GM23248 (cell line): ENCODE data around the gene KCNMB3. TPM values are rescaled to one million over a fixed set of nuclear protein-coding genes. Genes with fewer than 3 reads are reported as not detected.

ENCODE experiments used
- DNase-seq: peaks from one replicate; pipeline ENCODE4 v3.0.0-alpha.2; 2015
- H2AFZ ChIP-seq: fragments of 200-600 bp; sonication (generic); 2 replicates; pipeline ENCODE4 v1.6.1; 2016; ENCODE audit warnings: antibody characterized with exemption
- H3F3A ChIP-seq: fragments of 200-600 bp; sonication (generic); 2 replicates; pipeline ENCODE4 v1.6.1; 2016; ENCODE audit warnings: mild to moderate bottlenecking, antibody characterized with exemption, mixed run types; ENCODE audit not compliant: insufficient read depth
- H3K27ac ChIP-seq: fragments of 200-600 bp; sonication (generic); 2 replicates; pipeline ENCODE4 v1.5.1; 2016; ENCODE audit warnings: mild to moderate bottlenecking
- H3K27me3 ChIP-seq: fragments of 200-600 bp; sonication (generic); replicated peaks from 2 replicates; pipeline ENCODE4 v1.6.1; 2016; ENCODE audit warnings: mild to moderate bottlenecking; ENCODE audit not compliant: insufficient read depth
- H3K36me3 ChIP-seq: fragments of 200-600 bp; sonication (generic); 2 replicates; pipeline ENCODE4 v1.6.1; 2016; ENCODE audit warnings: low read depth, mild to moderate bottlenecking
- H3K4me1 ChIP-seq: fragments of 200-600 bp; sonication (generic); 2 replicates; pipeline ENCODE4 v1.6.1; 2016; ENCODE audit warnings: mild to moderate bottlenecking; ENCODE audit not compliant: insufficient read depth
- H3K4me2 ChIP-seq: fragments of 200-600 bp; sonication (generic); one replicate; pipeline ENCODE4 v1.6.1; 2016; ENCODE audit warnings: mild to moderate bottlenecking; ENCODE audit not compliant: unreplicated experiment
- H3K4me3 ChIP-seq: fragments of 200-600 bp; sonication (generic); 2 replicates; pipeline ENCODE4 v1.5.1; 2016; ENCODE audit warnings: mild to moderate bottlenecking
- H3K79me2 ChIP-seq: fragments of 200-600 bp; sonication (generic); 2 replicates; pipeline ENCODE4 v1.6.1; 2016; ENCODE audit warnings: mild to moderate bottlenecking; ENCODE audit not compliant: insufficient read depth
- H3K9ac ChIP-seq: fragments of 200-600 bp; sonication (generic); 2 replicates; pipeline ENCODE4 v1.6.1; 2016; ENCODE audit warnings: mild to moderate bottlenecking
- H3K9me2 ChIP-seq: fragments of 200-600 bp; sonication (generic); 2 replicates; pipeline ENCODE4 v1.6.1; 2016; ENCODE audit warnings: mixed run types, mild to moderate bottlenecking, moderate library complexity; ENCODE audit not compliant: insufficient read depth
- H3K9me3 ChIP-seq: fragments of 200-600 bp; sonication (generic); one replicate; pipeline ENCODE4 v1.6.1; 2017; ENCODE audit warnings: low read depth
- H4K20me1 ChIP-seq: fragments of 200-600 bp; sonication (generic); 2 replicates; pipeline ENCODE4 v1.6.0; 2016; ENCODE audit not compliant: insufficient read depth
- EZH2 ChIP-seq: fragments of 200-600 bp; sonication (generic); IDR thresholded peaks from 2 replicates; pipeline ENCODE4 v1.6.1; 2018; ENCODE audit warnings: antibody characterized with exemption, mild to moderate bottlenecking; ENCODE audit not compliant: insufficient read depth, poor library complexity, severe bottlenecking
- EZH2phosphoT487 ChIP-seq: fragments of 200-600 bp; sonication (generic); IDR thresholded peaks from 2 replicates; pipeline ENCODE4 v1.6.1; 2018; ENCODE audit warnings: antibody characterized with exemption, moderate library complexity, mild to moderate bottlenecking, low read depth; ENCODE audit not compliant: insufficient read depth
- whole genome bisulfite sequencing, 2 experiments: methylation state at CpG; one replicate each; pipeline ENCODE4 v1.1.6; 2015 to 2017; ENCODE audit warnings: low lambda C conversion rate in 2 of 2, low coverage in 1 of 2; ENCODE audit errors: missing lambda C conversion rate in 2 of 2; 5-methylcytosine and 5-hydroxymethylcytosine counted together
- in situ Hi-C: fragments of 300-500 bp; cut with MboI; formaldehyde crosslinking; loops from 2 replicates; pipeline ENCODE4 v1.15.0; 2020
- polyA plus RNA-seq: library from polyadenylated mRNA; unstranded; fragments of >200 nt; fragmentation: Nextera tagmentation; extraction: Ambion mirVana; gene quantifications from 2 replicates; pipeline ENCODE4 v1.2.1, GENCODE V29; 2016
- total RNA-seq: library from RNA; depleted of rRNA; stranded (reverse); fragments of >200 nt; shearing (Covaris generic); gene quantifications from 2 replicates; pipeline ENCODE4 v1.2.3, GENCODE V29; 2014

The KCNMB3 gene
- total and polyA plus RNA-seq, 2 experiments from 2014 or later, result 0.50 to 0.54 TPM

DNA sequence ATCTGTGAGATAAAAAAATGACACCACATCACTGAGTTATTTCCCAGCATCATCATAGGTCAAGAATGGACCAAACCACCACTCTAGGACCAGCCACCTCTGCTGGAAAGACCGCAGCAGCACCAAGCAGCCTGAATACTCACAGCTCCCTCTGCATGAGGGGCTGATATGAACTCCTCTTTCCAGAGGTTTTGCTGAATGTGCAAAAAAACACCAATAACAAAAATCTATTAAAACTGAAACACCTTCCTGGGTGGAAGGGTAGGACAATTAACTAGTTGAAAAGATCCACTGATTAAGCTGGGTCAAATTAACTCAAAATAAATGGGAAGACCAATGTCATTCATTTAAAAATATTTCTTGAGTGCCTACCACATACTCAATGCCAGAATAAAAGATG, 28.9 kb upstream of the KCNMB3 start:
- Histone ChIP-seq H3K79me2 (no peaks in the 10 kb centered on the region), H3K27ac (no peak overlapping the region), H3K9me2 (no peaks in the 10 kb centered on the region), H3K4me1 (no peaks in the 10 kb centered on the region), H3K27me3 (peaks cover 11% of the 10 kb centered on the region), H3K4me2 (no peak overlapping the region), H4K20me1 (no peaks in the 10 kb centered on the region), H2AFZ (no peak overlapping the region), H3K9me3 (no peaks in the 10 kb centered on the region), H3K36me3 (no peaks in the 10 kb centered on the region), H3K9ac (no peak overlapping the region), H3K4me3 (no peak overlapping the region), H3F3A (no peaks in the 10 kb centered on the region)
- 30 to 37% methylated on average over 1 of the region's 1 CpG for WGBS, 2 experiments
- in situ Hi-C loops, result no loop called here
- no peak for DNase-seq
- TF ChIP-seq EZH2, result no peak
- TF ChIP-seq EZH2phosphoT487, result no peak

DNA sequence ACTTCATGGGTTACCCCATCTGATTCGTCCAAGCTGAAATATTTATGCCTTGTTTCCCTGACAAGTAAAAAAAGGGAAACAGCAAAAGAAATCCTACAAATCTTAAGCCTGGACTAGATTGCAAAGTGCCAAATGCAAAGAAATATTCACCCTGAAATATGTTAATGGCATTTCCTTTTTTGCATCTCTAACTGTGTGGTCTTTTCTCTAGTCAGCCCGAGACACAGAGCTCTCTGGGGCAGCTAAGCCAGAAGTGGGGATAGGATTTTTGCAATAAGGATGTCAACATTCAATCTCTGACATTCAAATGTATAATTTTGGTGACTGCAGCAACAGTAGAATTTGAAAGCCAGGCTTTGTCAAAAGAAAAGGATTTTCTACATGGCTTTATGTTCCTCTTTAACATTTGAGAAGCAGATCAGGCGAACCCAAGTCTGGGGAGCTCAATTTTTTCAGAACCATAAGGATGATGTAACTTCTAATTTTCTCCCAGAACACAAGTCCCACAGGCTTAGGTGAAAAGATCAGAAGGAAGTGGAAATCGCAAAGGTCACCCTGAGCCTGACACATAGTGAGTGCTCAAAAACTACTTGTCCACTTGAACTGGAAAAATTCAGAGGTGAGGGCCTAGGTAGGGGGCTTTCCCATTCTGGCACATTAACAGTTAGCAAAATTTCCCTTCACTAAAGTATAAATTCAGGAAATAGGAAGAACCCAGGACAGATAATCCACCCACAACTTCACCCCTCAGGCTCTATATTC, 28.2 kb upstream of the KCNMB3 start:
- Histone ChIP-seq H3K36me3 (no peaks in the 10 kb centered on the region), H3K27ac (no peak overlapping the region)

GRCh38 chr3:179278151-179278550, 27.2 kb upstream of the KCNMB3 start:
- no peak overlapping the region for H2AFZ ChIP-seq
- H3K9ac ChIP-seq, result no peak overlapping the region
- 87 to 100% methylated on average over 1 of the region's 1 CpG for WGBS, 2 experiments
- no peak for DNase-seq
- no peak overlapping the region for H3K4me2 ChIP-seq
- no peaks in the 10 kb centered on the region for H3K36me3 ChIP-seq
- no peaks in the 10 kb centered on the region for H3F3A ChIP-seq
- TF ChIP-seq EZH2phosphoT487, result no peak
- no peak for TF ChIP-seq EZH2
- H3K27ac ChIP-seq, result no peak overlapping the region
- no peaks in the 10 kb centered on the region for H3K79me2 ChIP-seq
- in situ Hi-C loops, result no loop called here
- H3K27me3 ChIP-seq, result peaks cover 2% of the 10 kb centered on the region
- no peaks in the 10 kb centered on the region for H3K9me2 ChIP-seq
- H3K4me1 ChIP-seq, result no peaks in the 10 kb centered on the region
- no peak overlapping the region for H3K4me3 ChIP-seq
- no peaks in the 10 kb centered on the region for H3K9me3 ChIP-seq
- no peaks in the 10 kb centered on the region for H4K20me1 ChIP-seq

More for the DNA sequence above, 28.2 kb upstream of the KCNMB3 start:
- Histone ChIP-seq H2AFZ (no peak overlapping the region), H3K4me3 (no peak overlapping the region), H3K27me3 (peaks cover 11% of the 10 kb centered on the region), H3K9ac (no peak overlapping the region), H3K79me2 (no peaks in the 10 kb centered on the region), H3K4me2 (no peak overlapping the region), H3K4me1 (no peaks in the 10 kb centered on the region), H3K9me3 (no peaks in the 10 kb centered on the region), H3F3A (no peaks in the 10 kb centered on the region), H4K20me1 (no peaks in the 10 kb centered on the region), H3K9me2 (no peaks in the 10 kb centered on the region)
- in situ Hi-C loops, result no loop called here
- WGBS, 2 experiments, result 40 to 50% methylated on average over 4 of the region's 4 CpGs
- TF ChIP-seq EZH2phosphoT487, result no peak
- DNase-seq, result no peak

- no peaks in the 10 kb centered on the region for H3K36me3 ChIP-seq
- no peaks in the 10 kb centered on the region for H3K79me2 ChIP-seq
- H3F3A ChIP-seq, result no peaks in the 10 kb centered on the region
- H3K9me2 ChIP-seq, result no peaks in the 10 kb centered on the region
- in situ Hi-C loops, result no loop called here
- no peak overlapping the region for H3K4me3 ChIP-seq
- no peaks in the 10 kb centered on the region for H3K4me1 ChIP-seq
- TF ChIP-seq EZH2, result no peak
- TF ChIP-seq EZH2phosphoT487, result no peak
- H3K9ac ChIP-seq, result no peak overlapping the region
- H4K20me1 ChIP-seq, result no peaks in the 10 kb centered on the region
- H3K27me3 ChIP-seq, result no peaks in the 10 kb centered on the region; the same call in 1 of the 2 replicates
- no peak overlapping the region for H3K4me2 ChIP-seq
- no peak for DNase-seq
- H2AFZ ChIP-seq, result no peak overlapping the region
- WGBS, 2 experiments, result 67 to 73% methylated on average over 3 of the region's 3 CpGs
- H3K9me3 ChIP-seq, result no peaks in the 10 kb centered on the region
- no peak overlapping the region for H3K27ac ChIP-seq
These were observed 25.8 kb upstream of the KCNMB3 start for GRCh38 chr3:179276743-179277142.
